Fibroblast of pulmonary artery (primary cell): ENCODE measurements around the gene NUP50.
A peak's percentile ranks its signal among the peaks of the same experiment; 100 is the strongest.

Source experiments
- DNase-seq: peaks from one replicate; pipeline ENCODE4 v3.0.0-alpha.2; 2010; ENCODE audit warnings: low read depth
- H3K4me3 ChIP-seq: replicated peaks from 2 replicates; pipeline ENCODE4 v1.5.1; 2011; ENCODE audit warnings: low read depth, mild to moderate bottlenecking, control low read depth, low read length, moderate library complexity
- CTCF ChIP-seq: IDR thresholded peaks from 2 replicates; pipeline ENCODE4 v1.5.1; 2011; ENCODE audit warnings: mild to moderate bottlenecking, control low read depth, low read length, inconsistent platforms; ENCODE audit errors: missing control alignments

NUP50 gene

DNA sequence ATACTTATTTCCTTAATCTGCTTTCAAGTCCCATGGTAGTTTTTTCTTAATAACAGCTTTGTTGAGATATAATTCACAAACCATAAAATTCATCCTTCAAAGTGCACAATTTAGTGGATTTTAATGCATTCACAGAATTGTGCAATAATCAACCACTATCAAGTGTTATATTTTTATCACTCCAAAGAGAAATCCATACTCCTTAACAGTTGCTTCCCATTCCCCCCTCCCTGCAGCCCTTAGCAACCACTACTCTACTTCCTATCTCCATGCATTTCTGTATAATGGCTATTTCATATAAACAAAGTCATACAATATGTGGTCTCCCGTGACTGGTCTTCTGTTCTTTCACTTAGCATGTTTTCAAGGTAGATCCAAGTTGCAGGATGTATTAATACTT, 18.8 kb upstream of the NUP50 start:
- TF ChIP-seq CTCF, result no peak
- no peak for DNase-seq
- H3K4me3 ChIP-seq, result no peak overlapping the region

GRCh38 chr22:45149671-45150070, 14.1 kb upstream of the NUP50 start:
- no peak for TF ChIP-seq CTCF
- no peak for DNase-seq
- H3K4me3 ChIP-seq, result no peak overlapping the region

DNA sequence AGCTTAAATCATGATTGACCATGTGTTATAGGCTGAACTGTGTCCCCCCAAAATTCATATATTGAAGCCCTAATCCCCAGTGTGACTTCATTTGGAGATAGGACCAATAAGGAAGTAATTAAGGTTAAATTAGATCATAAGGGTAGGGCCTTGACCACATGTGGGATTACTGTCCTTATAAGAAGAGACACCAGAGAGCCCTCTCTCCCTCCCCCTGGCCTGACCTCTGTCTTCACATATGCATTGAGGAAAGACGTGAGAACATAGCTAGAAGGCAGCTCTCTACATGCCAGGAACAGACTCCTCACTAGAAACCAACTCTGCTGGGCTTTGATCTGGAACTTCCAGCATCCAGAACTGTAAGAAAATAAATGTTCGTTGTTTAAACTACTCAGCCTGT, 13.6 kb upstream of the NUP50 start:
- no peak for DNase-seq
- no peak overlapping the region for H3K4me3 ChIP-seq
- no peak for TF ChIP-seq CTCF

DNA sequence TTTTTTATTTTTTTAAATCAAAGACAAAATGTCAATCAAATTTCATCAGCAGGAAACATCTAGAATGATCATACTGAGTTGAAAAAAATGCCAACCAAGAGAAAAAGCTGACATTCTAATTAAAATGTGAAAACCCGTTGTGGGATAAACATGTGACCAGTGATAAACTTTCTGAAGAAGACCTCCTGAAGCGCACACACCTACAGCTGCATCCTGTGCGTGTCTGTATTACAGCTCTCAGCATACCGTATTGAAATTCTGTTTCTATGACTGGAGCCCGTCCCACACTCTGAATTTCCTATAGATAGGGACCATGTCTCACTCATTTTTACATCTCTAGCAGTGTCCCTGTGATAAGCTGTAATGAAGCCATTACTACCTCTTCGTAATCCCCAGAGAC, 12.2 kb upstream of the NUP50 start:
- TF ChIP-seq CTCF, result no peak
- no peak overlapping the region for H3K4me3 ChIP-seq
- DNase-seq, result no peak

GRCh38 chr22:45154383-45154782, 9.3 kb upstream of the NUP50 start:
- peak; percentile 76 for DNase-seq
- TF ChIP-seq CTCF, result no peak
- no peak overlapping the region for H3K4me3 ChIP-seq

DNA sequence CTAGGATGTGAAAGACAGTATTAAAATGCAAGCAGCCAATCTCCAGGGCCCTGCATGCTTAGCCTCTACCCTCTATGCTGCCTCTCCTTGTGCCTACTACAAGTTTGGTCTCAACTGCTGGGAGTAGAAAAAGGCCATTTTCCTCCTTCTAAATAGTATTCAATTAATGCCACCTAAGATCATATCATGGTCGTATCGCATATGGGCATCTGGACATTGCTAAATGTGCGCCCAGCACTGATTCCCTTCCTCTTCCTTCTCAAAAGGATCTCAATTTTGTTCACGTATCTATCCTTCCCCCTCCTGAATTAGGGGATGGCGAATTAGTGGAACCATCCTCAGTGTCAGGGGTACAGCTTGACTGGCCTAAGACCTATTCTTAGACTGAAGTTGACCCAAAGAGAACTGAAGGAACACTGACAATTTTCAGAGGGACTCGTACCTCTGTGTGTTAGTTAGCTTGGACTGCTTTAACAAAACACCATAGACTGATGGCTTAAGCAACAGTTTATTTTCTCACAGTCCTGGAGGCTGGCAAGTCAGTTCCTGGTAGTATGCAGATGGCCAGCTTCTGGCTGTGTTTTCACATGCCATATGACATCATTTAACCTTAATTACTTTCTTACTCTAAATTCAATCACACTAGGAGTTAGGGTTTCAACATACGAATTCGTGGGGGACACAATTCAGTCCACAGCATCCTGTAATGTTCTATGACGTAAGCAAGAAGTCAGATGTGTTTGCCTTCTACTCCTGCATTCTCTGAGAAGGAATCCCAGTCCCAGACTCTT, 8.5 kb upstream of the NUP50 start:
- TF ChIP-seq CTCF, result no peak
- peak; percentile 36 for DNase-seq

DNA sequence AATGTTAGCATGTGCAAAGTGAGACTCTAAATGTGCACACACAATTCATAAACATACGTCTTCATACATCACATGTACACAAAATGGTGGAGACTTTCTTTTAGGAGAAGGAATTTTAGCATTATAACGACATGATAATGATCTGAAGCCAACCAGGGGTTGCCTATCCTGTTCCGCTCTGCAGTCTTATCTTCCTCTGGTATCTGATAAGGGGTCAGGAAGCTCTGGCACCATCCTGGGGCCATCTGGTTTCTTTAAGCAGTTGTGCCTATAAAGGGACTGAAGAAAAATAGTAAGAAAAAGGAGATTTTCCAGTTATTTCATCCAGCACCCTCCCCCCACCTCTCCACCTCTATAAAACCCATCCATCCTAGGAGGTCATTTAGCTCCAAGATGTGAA, 5.8 kb upstream of the NUP50 start:
- DNase-seq, result no peak
- no peak overlapping the region for H3K4me3 ChIP-seq
- TF ChIP-seq CTCF, result no peak

More for the DNA sequence above, 8.5 kb upstream of the NUP50 start:
- no peak overlapping the region for H3K4me3 ChIP-seq
